A549 (cell line): Measurements from ENCODE around the gene ITGA5. TPM values are rescaled to one million over a fixed set of nuclear protein-coding genes. Genes with fewer than 3 reads are reported as not detected.

ENCODE experiments used
- ATAC-seq, 2 experiments: fragments of 200-7000 bp in 1 of 2; fragments of >200 bp in 1 of 2; cut with Nextera tagmentation in 1 of 2; cut with Tn5 transposase in 1 of 2; 3 replicates each; pipeline versions ENCODE4 v1.8.0 to v1.9.1; 2018 to 2020; ENCODE audit warnings: mild to moderate bottlenecking in 1 of 2, moderate library complexity in 1 of 2
- CTCF ChIA-PET: fragments of 300-600 bp; sonication (Branson Sonifier 250); formaldehyde crosslinking; extraction: SDS; loops from one replicate; lab custom pipeline; 2021; ENCODE audit warnings: antibody characterized with exemption, inconsistent platforms; lab: Yijun Ruan, JAX
- POLR2A ChIA-PET: fragments of 350-600 bp; formaldehyde crosslinking; extraction: SDS; loops from one replicate; lab custom pipeline; 2021; ENCODE audit warnings: antibody characterized with exemption, inconsistent platforms; lab: Yijun Ruan, JAX
- DNase-seq, 2 experiments: peaks; one replicate each; pipeline versions ENCODE4 v3.0.0 to v3.0.0-alpha.2; 2011 to 2016; ENCODE audit warnings: low read depth in 1 of 2, low spot score in 1 of 2
- FAIRE-seq: peaks from 2 replicates; lab custom pipeline; 2011; peaks lifted over from hg19 to GRCh38; lab: Jason Lieb, UNC
- H3K27ac ChIP-seq, 2 experiments: fragments of >200 bp; sonication (Bioruptor Twin); formaldehyde crosslinking; 3 replicates each; pipeline ENCODE4 v1.5.1; 2016 to 2017
- H3K4me1 ChIP-seq: fragments of >200 bp; sonication (Bioruptor Twin); formaldehyde crosslinking; 3 replicates; pipeline ENCODE4 v1.6.1; 2016
- H3K4me2 ChIP-seq: fragments of >200 bp; sonication (Bioruptor Twin); formaldehyde crosslinking; 3 replicates; pipeline ENCODE4 v1.6.1; 2016
- H3K4me3 ChIP-seq: fragments of >200 bp; sonication (Bioruptor Twin); formaldehyde crosslinking; 3 replicates; pipeline ENCODE4 v1.5.1; 2016
- H3K9me3 ChIP-seq: fragments of >200 bp; sonication (Bioruptor Twin); formaldehyde crosslinking; 3 replicates; pipeline ENCODE4 v1.6.1; 2016
- CHD2 ChIP-seq: fragments of 150-350 bp; IDR thresholded peaks from 2 replicates; pipeline ENCODE4 v1.6.1; 2014; ENCODE audit warnings: low read length; ENCODE audit not compliant: partially characterized antibody
- EHF ChIP-seq: fragments of 250-450 bp; sonication (Bioruptor Pico); IDR thresholded peaks from 2 replicates; pipeline ENCODE4 v1.5.0; 2020; ENCODE audit warnings: mild to moderate bottlenecking
- EHMT2 ChIP-seq: fragments of 200-600 bp; sonication (generic); IDR thresholded peaks from 2 replicates; pipeline ENCODE4 v1.6.1; 2016; ENCODE audit warnings: antibody characterized with exemption, low read depth, mild to moderate bottlenecking, moderate library complexity
- ESRRA ChIP-seq: fragments of 150-350 bp; IDR thresholded peaks from 2 replicates; pipeline ENCODE4 v1.6.1; 2014; ENCODE audit warnings: mild to moderate bottlenecking, low read length, borderline replicate concordance
- FOSB ChIP-seq: fragments of 250-450 bp; sonication (Bioruptor Pico); IDR thresholded peaks from 2 replicates; pipeline ENCODE4 v1.5.0; 2020; ENCODE audit warnings: mild to moderate bottlenecking, moderate library complexity
- GATA3 ChIP-seq: IDR thresholded peaks from 2 replicates; pipeline ENCODE4 v1.6.1; 2012; ENCODE audit warnings: borderline replicate concordance
- HEYL ChIP-seq: fragments of 250-450 bp; sonication (Bioruptor Pico); IDR thresholded peaks from 2 replicates; pipeline ENCODE4 v1.8.0; 2021; ENCODE audit warnings: mild to moderate bottlenecking, moderate library complexity
- HOXB13 ChIP-seq: fragments of 250-450 bp; sonication (Bioruptor Pico); IDR thresholded peaks from 2 replicates; pipeline ENCODE4 v1.5.0; 2020; ENCODE audit warnings: low read depth, mild to moderate bottlenecking, moderate library complexity
- MAZ ChIP-seq: fragments of 150-350 bp; IDR thresholded peaks from 2 replicates; pipeline ENCODE4 v1.6.1; 2014; ENCODE audit warnings: antibody characterized with exemption, low read depth, low read length, borderline replicate concordance
- MYC ChIP-seq: IDR thresholded peaks from 2 replicates; pipeline ENCODE4 v1.6.1; 2012; ENCODE audit warnings: mild to moderate bottlenecking, inconsistent platforms, low read length, improper control_type of control experiment, borderline replicate concordance
- NFE2L2 ChIP-seq: fragments of 150-350 bp; conservative IDR thresholded peaks from 2 replicates; pipeline ENCODE4 v1.6.1; 2014; ENCODE audit warnings: low read length
- PHF8 ChIP-seq: fragments of 200-600 bp; sonication (generic); IDR thresholded peaks from 2 replicates; pipeline ENCODE4 v1.6.1; 2016; ENCODE audit warnings: low read depth, mild to moderate bottlenecking, antibody characterized with exemption, moderate library complexity, borderline replicate concordance
- POLR2AphosphoS2 ChIP-seq: conservative IDR thresholded peaks from 2 replicates; pipeline ENCODE4 v1.6.1; 2012; ENCODE audit warnings: low read length, improper control_type of control experiment, inconsistent platforms
- RAD21 ChIP-seq, 2 experiments: fragments of >200 bp in 1 of 2; sonication (Bioruptor Twin) in 1 of 2; formaldehyde crosslinking in 1 of 2; IDR thresholded peaks in 1 of 2; conservative IDR thresholded peaks in 1 of 2; 2 replicates in 1 of 2; 3 replicates in 1 of 2; pipeline ENCODE4 v1.6.1; 2012 to 2018; ENCODE audit warnings: inconsistent platforms in 1 of 2
- SMC3 ChIP-seq: fragments of >200 bp; sonication (Bioruptor Twin); formaldehyde crosslinking; IDR thresholded peaks from 3 replicates; pipeline ENCODE4 v1.6.1; 2018; ENCODE audit warnings: inconsistent platforms
- ZFP36 ChIP-seq: fragments of 450-650 bp; IDR thresholded peaks from 2 replicates; pipeline ENCODE4 v1.6.1; 2014; ENCODE audit warnings: borderline replicate concordance; ENCODE audit not compliant: partially characterized antibody
- WGBS: methylation state at CpG from one replicate; pipeline ENCODE4 v1.1.6; 2017; ENCODE audit errors: missing lambda C conversion rate; 5-methylcytosine and 5-hydroxymethylcytosine counted together
- polyA plus RNA-seq, 4 experiments: library from polyadenylated mRNA; depleted of rRNA in 3 of 4; stranded (reverse); fragments of >200 nt; fragmentation: RNase III in 1 of 4; extraction: RNeasy Plus Mini Kit Qiagen cat#74134 plus additional on column Dnase treatment in 1 of 4; gene quantifications; 2 replicates in 3 of 4; 3 replicates in 1 of 4; pipeline ENCODE4 v1.2.3, GENCODE V29; 2011 to 2017
- TF ChIP-seq, protein P1 (sequence below): fragments of 250-450 bp; sonication (Bioruptor Pico); IDR thresholded peaks from 2 replicates; pipeline ENCODE4 v1.5.0; 2021; ENCODE audit warnings: mild to moderate bottlenecking, moderate library complexity, borderline replicate concordance
- TF ChIP-seq, protein P2 (sequence below): fragments of >200 bp; sonication (Bioruptor Twin); formaldehyde crosslinking; IDR thresholded peaks from 3 replicates; pipeline ENCODE4 v1.5.1; 2016
- TF ChIP-seq, protein P3 (sequence below): IDR thresholded peaks from 2 replicates; pipeline ENCODE4 v1.6.1; 2012

ITGA5 gene
- polyA plus RNA-seq, 2 of the 4 experiments (the other 2 are of a cell fraction), result 27.2 to 31.7 TPM

DNA sequence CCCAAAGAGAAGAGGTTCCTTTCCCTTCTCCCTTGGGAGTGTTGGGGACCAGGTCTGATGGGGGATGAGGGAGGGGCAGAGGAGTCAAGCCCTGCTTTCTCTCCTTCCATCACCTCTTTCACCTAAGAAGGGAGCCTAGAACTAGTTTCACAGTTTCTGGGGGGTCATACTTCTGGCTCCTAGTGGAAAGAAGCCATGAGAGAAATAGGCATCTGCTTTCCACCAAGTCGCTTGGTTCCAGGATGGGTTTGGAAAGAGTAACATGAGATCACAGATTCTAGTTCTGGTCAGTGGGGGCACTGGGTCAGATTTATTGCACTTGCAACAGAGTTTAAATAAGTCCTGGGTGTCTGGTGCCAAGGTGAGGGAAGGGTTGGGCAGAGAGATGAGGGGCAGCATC, 24.1 kb downstream of the ITGA5 start:
- Histone ChIP-seq H3K27ac (no peak overlapping the region), H3K4me2 (no peak overlapping the region), H3K9me3 (no peaks in the 10 kb centered on the region), H3K4me1 (peaks cover 7% of the 10 kb centered on the region; the same call in 2 of the 3 replicates), H3K4me3 (no peak overlapping the region)
- DNase-seq (no peak), ATAC-seq (no peak), FAIRE-seq (no peak)
- WGBS, result 96% methylated on average over 1 of the region's 1 CpG
- no peak for TF ChIP-seq MYC
- POLR2A ChIA-PET, result no interaction called here
- CTCF ChIA-PET, result interaction anchor here (1.3 to 12.7 kb wide), 5 partner anchors 9 to 39 kb away, joined by 4 to 1279 read pairs (median 6); partner anchors contain the start of genes ITGA5 and ZNF385A

DNA sequence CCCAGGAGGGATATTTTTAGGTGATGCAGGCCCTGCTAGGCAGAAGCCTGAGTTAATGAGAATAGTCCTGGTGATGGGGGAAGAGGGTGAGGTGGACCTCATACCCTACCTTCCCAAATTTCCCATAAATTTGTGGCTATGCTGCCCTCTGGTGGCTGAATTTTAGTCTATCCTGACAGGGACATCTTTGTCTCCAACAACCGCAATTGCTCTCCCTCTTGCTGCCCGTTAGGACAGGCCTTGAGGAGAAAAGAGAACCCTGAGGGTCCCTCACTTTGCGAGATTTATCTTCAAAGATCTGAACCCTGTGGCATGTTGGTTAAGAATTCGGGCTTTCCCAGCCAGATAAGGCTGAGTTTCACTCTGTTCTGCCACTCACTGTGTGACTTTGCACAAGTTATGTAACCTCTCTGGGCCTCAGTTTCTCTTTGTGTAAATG, 24.8 kb downstream of the ITGA5 start:
- FAIRE-seq, result no peak
- 13% methylated on average over 4 of the region's 4 CpGs for WGBS
- POLR2A ChIA-PET, result no interaction called here

DNA sequence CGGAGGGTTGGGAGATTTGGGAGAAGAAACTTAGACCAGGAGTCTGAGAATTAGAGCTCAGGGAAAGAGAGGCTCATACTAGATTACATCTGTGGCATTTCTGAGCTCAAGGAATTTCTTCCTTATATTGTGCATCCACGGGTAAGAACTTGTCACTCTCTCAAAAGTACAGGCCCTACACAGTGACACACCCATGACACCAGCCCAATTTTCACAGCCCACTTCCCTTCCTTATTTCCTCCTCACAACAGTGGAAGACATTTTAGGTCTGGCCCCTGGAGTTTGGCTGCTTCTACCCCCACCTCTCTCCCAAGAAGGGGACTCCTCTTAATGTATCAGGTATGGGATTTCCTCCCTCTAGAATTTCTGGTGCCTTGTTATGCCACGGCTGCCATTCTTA, 25.3 kb downstream of the ITGA5 start:
- Histone ChIP-seq H3K9me3 (no peaks in the 10 kb centered on the region), H3K27ac (no peak overlapping the region), H3K4me2 (no peak overlapping the region), H3K4me3 (no peak overlapping the region), H3K4me1 (peaks cover 7% of the 10 kb centered on the region; the same call in 2 of the 3 replicates)
- FAIRE-seq (no peak), DNase-seq (no peak), ATAC-seq (no peak)
- ChIA-PET CTCF (interaction anchor here (0.6 to 4.1 kb wide), 26 partner anchors 9 to 83 kb away, joined by 3 to 64 read pairs (median 5); partner anchors contain the start of genes ITGA5 and ZNF385A), POLR2A (no interaction called here)
- 48% methylated on average over 3 of the region's 3 CpGs for WGBS
- no peak for TF ChIP-seq EHF (CRISPR knock-in tag)
- TF ChIP-seq EHMT2, result no peak
- TF ChIP-seq NFE2L2, result no peak
- TF ChIP-seq MAZ, result no peak
- TF ChIP-seq PHF8, result no peak
- no peak for TF ChIP-seq SMC3
- TF ChIP-seq ZFP36, result no peak
- TF ChIP-seq HOXB13 (CRISPR knock-in tag), result no peak
- TF ChIP-seq GATA3, result no peak
- no peak for TF ChIP-seq HEYL (CRISPR knock-in tag)
- TF ChIP-seq, protein P1, sequence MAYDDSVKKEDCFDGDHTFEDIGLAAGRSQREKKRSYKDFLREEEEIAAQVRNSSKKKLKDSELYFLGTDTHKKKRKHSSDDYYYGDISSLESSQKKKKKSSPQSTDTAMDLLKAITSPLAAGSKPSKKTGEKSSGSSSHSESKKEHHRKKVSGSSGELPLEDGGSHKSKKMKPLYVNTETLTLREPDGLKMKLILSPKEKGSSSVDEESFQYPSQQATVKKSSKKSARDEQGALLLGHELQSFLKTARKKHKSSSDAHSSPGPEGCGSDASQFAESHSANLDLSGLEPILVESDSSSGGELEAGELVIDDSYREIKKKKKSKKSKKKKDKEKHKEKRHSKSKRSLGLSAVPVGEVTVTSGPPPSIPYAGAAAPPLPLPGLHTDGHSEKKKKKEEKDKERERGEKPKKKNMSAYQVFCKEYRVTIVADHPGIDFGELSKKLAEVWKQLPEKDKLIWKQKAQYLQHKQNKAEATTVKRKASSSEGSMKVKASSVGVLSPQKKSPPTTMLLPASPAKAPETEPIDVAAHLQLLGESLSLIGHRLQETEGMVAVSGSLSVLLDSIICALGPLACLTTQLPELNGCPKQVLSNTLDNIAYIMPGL, result no peak
- TF ChIP-seq, protein P2, sequence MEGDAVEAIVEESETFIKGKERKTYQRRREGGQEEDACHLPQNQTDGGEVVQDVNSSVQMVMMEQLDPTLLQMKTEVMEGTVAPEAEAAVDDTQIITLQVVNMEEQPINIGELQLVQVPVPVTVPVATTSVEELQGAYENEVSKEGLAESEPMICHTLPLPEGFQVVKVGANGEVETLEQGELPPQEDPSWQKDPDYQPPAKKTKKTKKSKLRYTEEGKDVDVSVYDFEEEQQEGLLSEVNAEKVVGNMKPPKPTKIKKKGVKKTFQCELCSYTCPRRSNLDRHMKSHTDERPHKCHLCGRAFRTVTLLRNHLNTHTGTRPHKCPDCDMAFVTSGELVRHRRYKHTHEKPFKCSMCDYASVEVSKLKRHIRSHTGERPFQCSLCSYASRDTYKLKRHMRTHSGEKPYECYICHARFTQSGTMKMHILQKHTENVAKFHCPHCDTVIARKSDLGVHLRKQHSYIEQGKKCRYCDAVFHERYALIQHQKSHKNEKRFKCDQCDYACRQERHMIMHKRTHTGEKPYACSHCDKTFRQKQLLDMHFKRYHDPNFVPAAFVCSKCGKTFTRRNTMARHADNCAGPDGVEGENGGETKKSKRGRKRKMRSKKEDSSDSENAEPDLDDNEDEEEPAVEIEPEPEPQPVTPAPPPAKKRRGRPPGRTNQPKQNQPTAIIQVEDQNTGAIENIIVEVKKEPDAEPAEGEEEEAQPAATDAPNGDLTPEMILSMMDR, result no peak
- no peak for TF ChIP-seq CHD2
- TF ChIP-seq POLR2AphosphoS2, result no peak
- TF ChIP-seq ESRRA, result no peak
- TF ChIP-seq, protein P3, sequence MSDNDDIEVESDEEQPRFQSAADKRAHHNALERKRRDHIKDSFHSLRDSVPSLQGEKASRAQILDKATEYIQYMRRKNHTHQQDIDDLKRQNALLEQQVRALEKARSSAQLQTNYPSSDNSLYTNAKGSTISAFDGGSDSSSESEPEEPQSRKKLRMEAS, result no peak

More for the DNA sequence above, 24.8 kb downstream of the ITGA5 start:
- ATAC-seq, result peak; percentile 60 to 74; a peak in 5 of 6 replicates
- H3K27ac ChIP-seq, result no peak overlapping the region
- no peak overlapping the region for H3K4me3 ChIP-seq
- no peaks in the 10 kb centered on the region for H3K9me3 ChIP-seq
- peaks cover 7% of the 10 kb centered on the region; the same call in 2 of the 3 replicates for H3K4me1 ChIP-seq
- CTCF ChIA-PET, result interaction anchor here (1.0 to 12.7 kb wide), 17 partner anchors 9 to 82 kb away, joined by 3 to 1279 read pairs (median 6); partner anchors contain the start of genes ITGA5 and ZNF385A
- no peak overlapping the region for H3K4me2 ChIP-seq
- DNase-seq, result peak in 1 of 2 experiments; percentile 68
- no peak for TF ChIP-seq PHF8
- TF ChIP-seq RAD21 (conservative IDR thresholded peaks at IDR 0.05 in 1 of 2, IDR thresholded peaks at IDR 0.05 in 1 of 2), result peak; percentile 55 to 57
- TF ChIP-seq, protein P2, result peak; percentile 86
- no peak for TF ChIP-seq FOSB (CRISPR knock-in tag)
- TF ChIP-seq, protein P1, result no peak
- peak; percentile 40; the same call in 1 of the 3 replicates for TF ChIP-seq SMC3
